Upper lobe of left lung (tissue), 4 donors: Measurements from ENCODE around the gene RABEP2.

Experiments
- CTCF ChIP-seq, 6 experiments: fragments of 450-650 bp in 4 of 6; fragments of 200-600 bp in 2 of 6; sonication (generic) in 2 of 6; IDR thresholded peaks; one replicate each; pipeline ENCODE4 v1.5.1; 2016 to 2019; ENCODE audit warnings: antibody characterized with exemption in 6 of 6
- EP300 ChIP-seq, 4 donors: sonication (generic); formaldehyde crosslinking; IDR thresholded peaks; one replicate each; pipeline ENCODE4 v1.5.1; 2017; ENCODE audit warnings: antibody characterized with exemption in 4 of 4, control low read depth in 2 of 4
- POLR2A ChIP-seq, 4 donors: fragments of 450-650 bp; IDR thresholded peaks; one replicate each; pipeline ENCODE4 v1.5.1; 2016 to 2017; ENCODE audit warnings: antibody characterized with exemption in 4 of 4, mild to moderate bottlenecking in 2 of 4

GRCh38 chr16:28893291-28893690 is 31.7 kb downstream of the RABEP2 start:
- TF ChIP-seq CTCF (IDR thresholded peaks at IDR 0.05), result no peak
- TF ChIP-seq EP300 (IDR thresholded peaks at IDR 0.05), result no peak
- TF ChIP-seq POLR2A (IDR thresholded peaks at IDR 0.05), result no peak
